Smooth muscle cell (in vitro differentiated cells): ENCODE results near the gene MICU1. TPM values are rescaled to one million over a fixed set of nuclear protein-coding genes. Genes with fewer than 3 reads are reported as not detected.

ENCODE experiments used
- DNase-seq: peaks from one replicate; lab custom pipeline; 2025; ENCODE audit not compliant: unreplicated experiment; lab: John Stamatoyannopoulos, UW
- H2AFZ ChIP-seq: fragments of 200-600 bp; sonication (generic); 2 replicates; pipeline ENCODE4 v1.6.0; 2016; ENCODE audit warnings: antibody characterized with exemption, low read depth, mild to moderate bottlenecking
- H3F3A ChIP-seq: fragments of 200-600 bp; sonication (generic); 2 replicates; pipeline ENCODE4 v1.6.0; 2017; ENCODE audit warnings: antibody characterized with exemption, low read depth
- H3K27ac ChIP-seq: fragments of 200-600 bp; sonication (generic); 2 replicates; pipeline ENCODE4 v1.5.1; 2016; ENCODE audit warnings: low read depth, mild to moderate bottlenecking
- H3K27me3 ChIP-seq: fragments of 200-600 bp; sonication (generic); 2 replicates; pipeline ENCODE4 v1.6.1; 2016; ENCODE audit warnings: low read depth, mild to moderate bottlenecking
- H3K36me3 ChIP-seq: fragments of 200-600 bp; sonication (generic); 2 replicates; pipeline ENCODE4 v1.5.1; 2016; ENCODE audit warnings: low read depth
- H3K4me1 ChIP-seq: fragments of 200-600 bp; sonication (generic); 2 replicates; pipeline ENCODE4 v1.5.1; 2016; ENCODE audit warnings: low read depth
- H3K4me2 ChIP-seq: fragments of 200-600 bp; sonication (generic); 2 replicates; pipeline ENCODE4 v1.6.0; 2016; ENCODE audit warnings: mild to moderate bottlenecking
- H3K4me3 ChIP-seq: fragments of 200-600 bp; sonication (generic); 2 replicates; pipeline ENCODE4 v1.5.1; 2016; ENCODE audit warnings: mild to moderate bottlenecking
- H3K79me2 ChIP-seq: fragments of 200-600 bp; sonication (generic); 2 replicates; pipeline ENCODE4 v1.6.0; 2016; ENCODE audit warnings: low read depth, mild to moderate bottlenecking
- H3K9ac ChIP-seq: fragments of 200-600 bp; sonication (generic); 2 replicates; pipeline ENCODE4 v1.6.0; 2016; ENCODE audit warnings: low read depth
- H3K9me3 ChIP-seq: fragments of 200-600 bp; sonication (generic); replicated peaks from 2 replicates; pipeline ENCODE4 v1.5.1; 2016; ENCODE audit warnings: low read depth
- H4K20me1 ChIP-seq: fragments of 200-600 bp; sonication (generic); 2 replicates; pipeline ENCODE4 v1.6.0; 2016; ENCODE audit warnings: low read depth
- WGBS: methylation state at CpG from one replicate; pipeline ENCODE4 v1.1.7; 2016; ENCODE audit warnings: low lambda C conversion rate; 5-methylcytosine and 5-hydroxymethylcytosine counted together
- polyA plus RNA-seq: library from polyadenylated mRNA; unstranded; fragments of >200 nt; fragmentation: Nextera tagmentation; extraction: Ambion mirVana; gene quantifications from 2 replicates; pipeline ENCODE4 v1.2.1, GENCODE V29; 2016
- total RNA-seq: library from RNA; depleted of rRNA; stranded (reverse); fragments of >200 nt; gene quantifications from 2 replicates; pipeline ENCODE4 v1.2.3, GENCODE V29; 2014
- TF ChIP-seq, protein P1 (sequence below): fragments of 200-600 bp; sonication (generic); IDR thresholded peaks from 2 replicates; pipeline ENCODE4 v1.5.1; 2017; ENCODE audit warnings: borderline replicate concordance, mild to moderate bottlenecking, antibody characterized with exemption; ENCODE audit not compliant: insufficient read depth, poor library complexity, severe bottlenecking

MICU1 gene
- total and polyA plus RNA-seq, 2 experiments from 2014 or later: 35.0 to 35.1 TPM

DNA sequence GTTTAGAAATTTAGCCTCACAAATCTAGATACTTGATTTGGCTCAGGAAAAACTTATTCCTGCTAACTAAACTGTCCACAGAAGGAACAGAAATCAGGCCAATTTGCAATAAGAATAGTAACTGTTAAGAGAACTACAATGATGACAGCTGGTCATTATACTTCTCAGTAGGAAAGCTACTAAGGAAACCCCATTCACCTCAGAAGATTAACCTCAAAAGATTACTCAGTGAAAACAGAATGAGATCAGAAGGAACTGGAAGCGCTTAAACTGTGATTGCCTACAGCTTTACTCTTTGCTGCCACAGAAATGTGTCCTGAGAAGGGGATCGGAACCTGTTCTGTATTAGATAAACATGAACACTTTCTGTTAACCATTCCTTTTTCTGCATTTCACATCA is 246.8 kb downstream of the MICU1 start:
- Histone ChIP-seq H3K4me2 (no peak overlapping the region), H3K36me3 (no peaks in the 10 kb centered on the region), H3K27ac (no peak overlapping the region), H3F3A (no peaks in the 10 kb centered on the region), H3K27me3 (no peaks in the 10 kb centered on the region), H3K9ac (no peak overlapping the region), H3K9me3 (no peaks in the 10 kb centered on the region), H4K20me1 (no peaks in the 10 kb centered on the region), H2AFZ (no peak overlapping the region), H3K4me3 (no peak overlapping the region), H3K4me1 (peaks cover 12% of the 10 kb centered on the region), H3K79me2 (no peaks in the 10 kb centered on the region)
- DNase-seq: no peak
- 100% methylated on average over 2 of the region's 2 CpGs for WGBS
- TF ChIP-seq, protein P1, sequence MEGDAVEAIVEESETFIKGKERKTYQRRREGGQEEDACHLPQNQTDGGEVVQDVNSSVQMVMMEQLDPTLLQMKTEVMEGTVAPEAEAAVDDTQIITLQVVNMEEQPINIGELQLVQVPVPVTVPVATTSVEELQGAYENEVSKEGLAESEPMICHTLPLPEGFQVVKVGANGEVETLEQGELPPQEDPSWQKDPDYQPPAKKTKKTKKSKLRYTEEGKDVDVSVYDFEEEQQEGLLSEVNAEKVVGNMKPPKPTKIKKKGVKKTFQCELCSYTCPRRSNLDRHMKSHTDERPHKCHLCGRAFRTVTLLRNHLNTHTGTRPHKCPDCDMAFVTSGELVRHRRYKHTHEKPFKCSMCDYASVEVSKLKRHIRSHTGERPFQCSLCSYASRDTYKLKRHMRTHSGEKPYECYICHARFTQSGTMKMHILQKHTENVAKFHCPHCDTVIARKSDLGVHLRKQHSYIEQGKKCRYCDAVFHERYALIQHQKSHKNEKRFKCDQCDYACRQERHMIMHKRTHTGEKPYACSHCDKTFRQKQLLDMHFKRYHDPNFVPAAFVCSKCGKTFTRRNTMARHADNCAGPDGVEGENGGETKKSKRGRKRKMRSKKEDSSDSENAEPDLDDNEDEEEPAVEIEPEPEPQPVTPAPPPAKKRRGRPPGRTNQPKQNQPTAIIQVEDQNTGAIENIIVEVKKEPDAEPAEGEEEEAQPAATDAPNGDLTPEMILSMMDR: no peak

DNA sequence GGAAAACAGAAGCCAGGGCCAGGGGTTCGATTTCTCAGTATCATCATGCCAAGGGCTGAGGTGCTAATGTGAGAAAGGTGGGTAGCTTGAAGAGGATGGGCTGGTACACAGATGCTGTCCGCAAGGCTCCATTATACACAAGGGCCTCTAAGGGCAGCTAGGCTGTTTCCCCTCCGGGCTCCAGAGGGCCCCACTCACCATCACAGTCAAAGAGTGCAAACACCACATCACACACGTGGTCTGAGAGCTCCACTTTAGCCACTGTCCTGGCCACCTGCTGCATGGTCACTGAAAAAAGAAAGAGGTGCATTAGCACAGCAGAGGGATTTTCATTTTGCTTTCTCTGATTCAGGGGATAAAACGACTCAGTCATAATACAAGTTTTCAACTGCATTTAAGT is 250.3 kb downstream of the MICU1 start:
- no peak overlapping the region for H3K9ac ChIP-seq
- no peak overlapping the region for H2AFZ ChIP-seq
- no peak overlapping the region for H3K4me3 ChIP-seq
- H3K27ac ChIP-seq: no peak overlapping the region
- TF ChIP-seq, protein P1: no peak
- no peak overlapping the region for H3K4me2 ChIP-seq
- H4K20me1 ChIP-seq: no peaks in the 10 kb centered on the region
- no peaks in the 10 kb centered on the region for H3K79me2 ChIP-seq
- no peaks in the 10 kb centered on the region for H3F3A ChIP-seq
- H3K4me1 ChIP-seq: peaks cover 12% of the 10 kb centered on the region
- DNase-seq: no peak
- no peaks in the 10 kb centered on the region for H3K36me3 ChIP-seq
- 76% methylated on average over 5 of the region's 5 CpGs for WGBS
- no peaks in the 10 kb centered on the region for H3K27me3 ChIP-seq
- no peaks in the 10 kb centered on the region for H3K9me3 ChIP-seq

DNA sequence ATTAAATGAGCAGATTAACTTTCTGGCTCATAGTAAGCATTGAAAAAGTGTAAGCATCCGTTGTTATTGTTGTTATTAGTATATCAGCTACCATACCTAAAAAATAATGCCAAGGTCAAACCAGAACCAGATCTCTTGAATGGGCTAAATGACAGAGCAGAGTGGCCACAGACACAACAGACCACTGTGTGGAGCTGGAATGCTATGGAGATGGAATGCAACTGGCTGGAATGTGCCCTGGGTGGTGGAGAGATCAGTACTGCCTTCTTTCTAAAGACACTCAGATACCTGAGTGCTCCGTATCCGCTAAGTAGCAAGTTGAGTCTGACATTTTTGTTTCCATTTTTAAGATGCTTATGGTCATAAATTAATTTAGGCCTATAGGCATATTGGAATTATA is 250.7 kb downstream of the MICU1 start:
- Histone ChIP-seq H3K27me3 (no peaks in the 10 kb centered on the region), H3K9ac (no peak overlapping the region), H3K4me3 (no peak overlapping the region), H3K4me2 (no peak overlapping the region), H3K36me3 (no peaks in the 10 kb centered on the region), H3K9me3 (no peaks in the 10 kb centered on the region), H4K20me1 (no peaks in the 10 kb centered on the region), H3K79me2 (no peaks in the 10 kb centered on the region), H3F3A (no peaks in the 10 kb centered on the region), H3K27ac (no peak overlapping the region), H2AFZ (no peak overlapping the region), H3K4me1 (peaks cover 12% of the 10 kb centered on the region)
- TF ChIP-seq, protein P1: no peak
- 82% methylated on average over 3 of the region's 3 CpGs for WGBS
- no peak for DNase-seq

DNA sequence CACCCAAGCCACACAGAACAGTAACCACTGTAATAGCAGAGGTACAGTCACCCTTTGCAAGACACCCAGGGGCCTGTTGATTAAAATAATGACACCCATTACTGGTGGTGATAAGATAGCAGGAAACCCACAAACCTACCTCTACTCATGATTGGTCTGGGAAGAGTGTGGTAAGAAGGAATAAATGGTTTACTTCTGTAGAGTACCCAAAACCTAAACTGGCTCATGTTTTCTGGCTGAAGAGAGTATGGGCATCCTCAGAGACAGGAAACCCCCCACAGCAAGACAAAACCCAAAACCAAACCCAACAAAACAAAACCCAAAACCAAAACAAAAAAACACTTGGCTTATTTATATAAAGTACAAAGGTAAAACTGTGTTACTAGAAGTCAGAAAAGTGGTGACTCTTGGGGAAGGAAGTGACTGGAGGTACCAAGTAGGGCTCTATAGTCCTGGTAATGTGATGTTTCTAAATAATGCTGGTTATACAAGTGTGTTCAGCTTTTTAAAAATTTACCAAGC is 255.6 kb downstream of the MICU1 start:
- Histone ChIP-seq H3K4me3 (no peak overlapping the region), H3K27me3 (no peaks in the 10 kb centered on the region), H3F3A (no peaks in the 10 kb centered on the region), H4K20me1 (no peaks in the 10 kb centered on the region), H3K79me2 (no peaks in the 10 kb centered on the region), H3K4me1 (no peaks in the 10 kb centered on the region), H3K4me2 (no peak overlapping the region), H3K36me3 (no peaks in the 10 kb centered on the region), H2AFZ (no peak overlapping the region), H3K9ac (no peak overlapping the region), H3K9me3 (no peaks in the 10 kb centered on the region), H3K27ac (no peak overlapping the region)
- TF ChIP-seq, protein P1: no peak
- no peak for DNase-seq
